ENCODE results near the gene ZFP69. TPM values are rescaled to one million over a fixed set of nuclear protein-coding genes. Genes with fewer than 3 reads are reported as not detected.

ZFP69 gene
- total and polyA plus RNA-seq, 2 donors (not counting 1 experiment from before 2014, with no cell fraction given) = 2.6 to 4.3 TPM

DNA sequence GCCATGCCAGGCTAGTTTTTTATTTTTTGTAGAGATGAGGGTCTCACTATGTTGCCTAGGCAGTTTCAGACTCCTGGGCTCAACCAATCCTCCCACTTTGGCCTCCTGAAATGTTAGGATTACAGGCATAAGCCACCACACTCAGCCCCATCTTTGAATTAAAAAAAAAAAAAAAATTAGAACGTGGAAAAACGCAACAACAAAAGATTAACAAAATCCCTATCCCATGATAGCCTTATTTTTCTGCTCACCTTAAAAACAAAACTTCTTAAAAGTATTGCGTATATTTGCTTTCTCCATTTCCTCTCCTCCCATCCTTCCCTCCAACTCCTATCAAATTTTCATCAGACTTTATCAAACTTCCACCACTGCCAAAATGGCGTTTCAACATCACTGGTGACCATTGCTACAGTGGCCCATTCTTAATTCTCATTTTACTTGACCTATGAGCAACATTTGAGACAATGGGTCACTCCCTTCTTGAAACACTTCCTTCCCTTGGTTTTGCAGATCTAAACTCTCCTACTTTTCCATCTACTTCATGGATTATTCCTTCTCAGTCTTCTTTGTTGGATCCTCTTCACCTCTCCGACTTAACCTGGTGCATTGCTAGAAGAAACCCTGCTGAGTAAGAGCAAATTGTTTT is 53.8 kb downstream of the ZFP69 start:
- H3K79me2 ChIP-seq (ENCODE audit: control insufficient read depth, insufficient read depth, low read length) = no peaks in the 10 kb centered on the region
- no peaks in the 10 kb centered on the region for H4K20me1 ChIP-seq (ENCODE audit: control insufficient read depth, extremely low read depth, insufficient read depth, low read length)
- no peak for TF ChIP-seq EZH2 (IDR thresholded peaks at IDR 0.05; ENCODE audit: low read length, missing control alignments)
- no peak for TF ChIP-seq CTCF (conservative IDR thresholded peaks at IDR 0.05 in 1 of 2, IDR thresholded peaks at IDR 0.05 in 1 of 2; ENCODE audit: low read depth in 1 of 2, low read length in 2 of 2)
- H3K4me2 ChIP-seq (ENCODE audit: extremely low read depth, insufficient read depth, low read length) = peak overlapping the region; percentile 96
- peak in 1 of 2 donors; percentile 27 for DNase-seq (ENCODE audit: low read depth in 2 of 2)
- H2AFZ ChIP-seq (ENCODE audit: low read length) = peak overlapping the region; percentile 98
- H3K9ac ChIP-seq (ENCODE audit: insufficient read depth, low read length) = peak overlapping the region; percentile 54
- H3K4me3 ChIP-seq (replicated peaks in 1 of 4; ENCODE audit: control extremely low read depth in 1 of 4, insufficient read depth in 1 of 4, low read depth in 3 of 4, low read length in 4 of 4) = peak overlapping the region; percentile 70 to 90 (median 80)
- no peaks in the 10 kb centered on the region for H3K4me1 ChIP-seq (ENCODE audit: control insufficient read depth, extremely low read depth, insufficient read depth, low read length)
- H3K27ac ChIP-seq (ENCODE audit: insufficient read depth, low read length) = peak overlapping the region; percentile 77
- H3K27me3 ChIP-seq (ENCODE audit: control insufficient read depth, insufficient read depth, low read length) = no peaks in the 10 kb centered on the region
- H3K36me3 ChIP-seq (ENCODE audit: control insufficient read depth, insufficient read depth, low read length) = no peaks in the 10 kb centered on the region
- no peaks in the 10 kb centered on the region for H3K9me3 ChIP-seq (ENCODE audit: control insufficient read depth, insufficient read depth, low read depth, low read length)

DNA sequence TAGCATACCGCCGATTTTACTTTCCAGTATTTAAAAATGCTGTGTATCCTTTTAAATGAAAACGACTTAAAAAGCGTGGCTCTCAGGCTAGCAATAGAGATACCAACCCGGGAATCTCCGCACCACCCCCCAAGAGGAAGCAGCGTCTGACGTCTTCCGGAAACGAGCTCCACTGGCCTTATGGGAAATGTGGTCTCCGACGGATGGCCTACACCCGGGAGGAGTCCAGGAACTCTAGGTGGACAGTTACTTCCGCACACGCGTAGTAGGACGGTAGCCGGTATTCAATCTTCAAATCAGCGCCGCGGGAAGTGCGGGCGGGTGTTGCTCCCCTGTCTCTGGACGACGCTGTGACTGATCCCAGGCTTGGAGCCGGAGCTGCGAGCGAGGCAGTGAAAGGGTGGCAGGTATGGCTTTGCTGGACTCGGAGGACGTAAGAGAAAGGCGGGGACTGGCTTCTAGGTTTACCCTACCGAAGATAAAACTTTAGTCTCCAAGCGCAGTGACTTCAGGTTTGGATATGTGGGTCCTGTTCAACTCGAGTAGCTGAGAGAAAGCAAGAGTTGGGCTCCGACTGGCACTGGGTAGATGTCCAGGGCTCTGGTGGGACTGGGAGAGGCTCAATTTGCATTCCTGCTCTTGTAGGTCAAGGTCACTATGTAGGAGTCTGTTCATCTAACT is 54.4 kb downstream of the ZFP69 start, which contains the start of gene ZNF684:
Gene ZNF684, plus strand, starts transcription at position 257 of the 681 bp plus-strand sequence. CDS start 1,530 bp downstream, outside the sequence.
- TF ChIP-seq CTCF (conservative IDR thresholded peaks at IDR 0.05 in 1 of 2, IDR thresholded peaks at IDR 0.05 in 1 of 2; ENCODE audit: low read depth in 1 of 2, low read length in 2 of 2) (no peak), EZH2 (IDR thresholded peaks at IDR 0.05; ENCODE audit: low read length, missing control alignments) (no peak)
- no peaks in the 10 kb centered on the region for H3K4me1 ChIP-seq (ENCODE audit: control insufficient read depth, extremely low read depth, insufficient read depth, low read length)
- H3K4me3 ChIP-seq (replicated peaks in 1 of 4; ENCODE audit: control extremely low read depth in 1 of 4, insufficient read depth in 1 of 4, low read depth in 3 of 4, low read length in 4 of 4) = peak within 1 kb of the TSS; percentile 70 to 90 (median 80)
- no peaks in the 10 kb centered on the region for H3K9me3 ChIP-seq (ENCODE audit: control insufficient read depth, insufficient read depth, low read depth, low read length)
- no peaks in the 10 kb centered on the region for H3K36me3 ChIP-seq (ENCODE audit: control insufficient read depth, insufficient read depth, low read length)
- no peaks in the 10 kb centered on the region for H3K27me3 ChIP-seq (ENCODE audit: control insufficient read depth, insufficient read depth, low read length)
- peak within 1 kb of the TSS; percentile 98 for H2AFZ ChIP-seq (ENCODE audit: low read length)
- peak within 1 kb of the TSS; percentile 54 for H3K9ac ChIP-seq (ENCODE audit: insufficient read depth, low read length)
- peak within 1 kb of the TSS; percentile 96 for H3K4me2 ChIP-seq (ENCODE audit: extremely low read depth, insufficient read depth, low read length)
- H3K27ac ChIP-seq (ENCODE audit: insufficient read depth, low read length) = peak within 1 kb of the TSS; percentile 77
- no peaks in the 10 kb centered on the region for H4K20me1 ChIP-seq (ENCODE audit: control insufficient read depth, extremely low read depth, insufficient read depth, low read length)
- peak; percentile 92 to 97 for DNase-seq (ENCODE audit: low read depth in 2 of 2)
- no peaks in the 10 kb centered on the region for H3K79me2 ChIP-seq (ENCODE audit: control insufficient read depth, insufficient read depth, low read length)

DNA sequence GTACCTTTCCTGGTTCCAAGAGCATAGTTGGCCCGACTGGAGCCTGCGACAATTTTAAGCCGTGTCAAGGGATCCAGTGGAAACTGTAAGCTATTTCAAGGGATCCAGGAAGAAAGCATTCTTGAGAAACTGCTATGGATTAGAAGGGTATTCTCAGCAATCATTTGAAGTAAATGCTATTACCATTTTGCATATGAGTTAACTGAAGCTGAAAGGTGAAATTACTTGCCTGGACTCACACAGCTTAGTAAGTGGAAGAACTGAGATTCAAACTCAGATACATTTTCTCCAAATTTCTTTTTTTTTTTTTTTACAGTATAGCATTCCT is 54.9 kb downstream of the ZFP69 start:
- Histone ChIP-seq H3K9ac (ENCODE audit: insufficient read depth, low read length) (peak overlapping the region; percentile 44), H3K9me3 (ENCODE audit: control insufficient read depth, insufficient read depth, low read depth, low read length) (no peaks in the 10 kb centered on the region), H3K4me2 (ENCODE audit: extremely low read depth, insufficient read depth, low read length) (peak overlapping the region; percentile 96), H4K20me1 (ENCODE audit: control insufficient read depth, extremely low read depth, insufficient read depth, low read length) (no peaks in the 10 kb centered on the region), H3K27me3 (ENCODE audit: control insufficient read depth, insufficient read depth, low read length) (no peaks in the 10 kb centered on the region), H3K4me1 (ENCODE audit: control insufficient read depth, extremely low read depth, insufficient read depth, low read length) (no peaks in the 10 kb centered on the region), H2AFZ (ENCODE audit: low read length) (peak overlapping the region; percentile 98), H3K4me3 (replicated peaks in 1 of 4; ENCODE audit: control extremely low read depth in 1 of 4, insufficient read depth in 1 of 4, low read depth in 3 of 4, low read length in 4 of 4) (peak overlapping the region; percentile 70 to 90 (median 80)), H3K27ac (ENCODE audit: insufficient read depth, low read length) (peak overlapping the region; percentile 77), H3K79me2 (ENCODE audit: control insufficient read depth, insufficient read depth, low read length) (no peaks in the 10 kb centered on the region), H3K36me3 (ENCODE audit: control insufficient read depth, insufficient read depth, low read length) (no peaks in the 10 kb centered on the region)
- DNase-seq (ENCODE audit: low read depth in 2 of 2) = no peak
- TF ChIP-seq EZH2 (IDR thresholded peaks at IDR 0.05; ENCODE audit: low read length, missing control alignments) (no peak), CTCF (conservative IDR thresholded peaks at IDR 0.05 in 1 of 2, IDR thresholded peaks at IDR 0.05 in 1 of 2; ENCODE audit: low read depth in 1 of 2, low read length in 2 of 2) (no peak)

Data from fibroblast of lung (primary cell).